Thyroid gland (tissue), 4 donors: ENCODE measurements around the gene NFE2L3. TPM values are rescaled to one million over a fixed set of nuclear protein-coding genes. Genes with fewer than 3 reads are reported as not detected.
A peak's percentile ranks its signal among the peaks of the same experiment; 100 is the strongest.
"Not testable (repeated sequence)": the region's sequence is repeated elsewhere in the genome, so short reads cannot be mapped to it uniquely, and the experiment has no call there.

ENCODE experiments used
- DNase-seq, 2 donors: peaks; one replicate each; pipeline ENCODE4 v3.0.0-alpha.2; 2019
- H3K27ac ChIP-seq, 3 donors: fragments of 200-600 bp; sonication (generic); 1 replicate in 2 of 3; 2 replicates in 1 of 3; pipeline ENCODE4 v1.5.1; 2016 to 2019; ENCODE audit warnings: mild to moderate bottlenecking in 1 of 3, moderate library complexity in 1 of 3
- H3K27me3 ChIP-seq: fragments of 200-600 bp; sonication (generic); one replicate; pipeline ENCODE4 v1.5.1; 2019
- H3K36me3 ChIP-seq, 2 donors: fragments of 200-600 bp; sonication (generic); one replicate each; pipeline ENCODE4 v1.5.1; 2016 to 2019
- H3K4me1 ChIP-seq, 2 donors: fragments of 200-600 bp; sonication (generic); one replicate each; pipeline ENCODE4 v1.5.1; 2017 to 2019
- H3K4me3 ChIP-seq, 3 donors: fragments of 200-600 bp; sonication (generic); replicated peaks in 1 of 3; 1 replicate in 2 of 3; 2 replicates in 1 of 3; pipeline ENCODE4 v1.5.1; 2016; ENCODE audit warnings: mild to moderate bottlenecking in 1 of 3
- H3K9me3 ChIP-seq: fragments of 200-600 bp; sonication (generic); one replicate; pipeline ENCODE4 v1.5.1; 2017
- CTCF ChIP-seq, 6 experiments: fragments of 200-600 bp in 3 of 6; fragments of 450-650 bp in 3 of 6; sonication (generic) in 3 of 6; IDR thresholded peaks; one replicate each; pipeline ENCODE4 v1.5.1; 2016 to 2019; ENCODE audit warnings: antibody characterized with exemption in 6 of 6, mild to moderate bottlenecking in 2 of 6, inconsistent platforms in 1 of 6, moderate library complexity in 1 of 6
- POLR2A ChIP-seq, 2 donors: fragments of 450-650 bp; IDR thresholded peaks; one replicate each; pipeline ENCODE4 v1.6.1; 2017; ENCODE audit warnings: antibody characterized with exemption in 2 of 2, mild to moderate bottlenecking in 2 of 2, moderate library complexity in 1 of 2
- WGBS, 2 donors: methylation state at CpG; one replicate each; pipeline ENCODE4 v1.1.5; 2017; 5-methylcytosine and 5-hydroxymethylcytosine counted together
- intact Hi-C: fragments of 100-400 bp; cut with DNase I; formaldehyde crosslinking; loops from one replicate; pipeline ENCODE4 v1.15.1; 2023
- total RNA-seq, 4 donors: library from RNA; depleted of rRNA; stranded (reverse); fragments of >200 nt; gene quantifications; one replicate each; pipeline ENCODE4 v1.2.3, GENCODE V29; 2016

The NFE2L3 gene
- total RNA-seq, 4 donors from 2014 or later = 0.33 to 1.4 (median 0.98) TPM

- TF ChIP-seq POLR2A (IDR thresholded peaks at IDR 0.05) = no peak
- no peak for TF ChIP-seq CTCF (IDR thresholded peaks at IDR 0.05)
- intact Hi-C loops = no loop called here
- Histone ChIP-seq H3K9me3 (no peaks in the 10 kb centered on the region), H3K4me3 (no peak overlapping the region), H3K27me3 (no peaks in the 10 kb centered on the region), H3K27ac (no peak overlapping the region), H3K4me1 (peaks cover 0 to 7% of the 10 kb centered on the region in 2 donors), H3K36me3 (no peaks in the 10 kb centered on the region)
- DNase-seq = peak; percentile 80 to 81
- WGBS, 2 donors = 70 to 88% methylated on average over 1 of the region's 1 CpG
Observed at GRCh38 chr7:26147030-26147429, 5.0 kb upstream of the NFE2L3 start.

- DNase-seq, H3K9me3 ChIP-seq, intact Hi-C loops, H3K4me3 ChIP-seq, H3K27ac ChIP-seq, H3K4me1 ChIP-seq, H3K27me3 ChIP-seq, H3K36me3 ChIP-seq: not testable (repeated sequence)
- 59 to 86% methylated on average over 6 to 22 of the region's 43 CpGs for WGBS, 2 donors
Observed at GRCh38 chr7:26147646-26148306, 4.2 kb upstream of the NFE2L3 start.

- peaks cover 0 to 10% of the 10 kb centered on the region in 2 donors for H3K4me1 ChIP-seq
- H3K27ac ChIP-seq, H3K27me3 ChIP-seq, H3K36me3 ChIP-seq, intact Hi-C loops, H3K9me3 ChIP-seq, H3K4me3 ChIP-seq, DNase-seq: not testable (repeated sequence)
- 65 to 68% methylated on average over 9 to 14 of the region's 29 CpGs for WGBS, 2 donors
Observed at GRCh38 chr7:26148307-26148700, 3.7 kb upstream of the NFE2L3 start.

- no peak overlapping the region for H3K4me3 ChIP-seq
- intact Hi-C loops = no loop called here
- TF ChIP-seq POLR2A (IDR thresholded peaks at IDR 0.05) (no peak), CTCF (IDR thresholded peaks at IDR 0.05) (no peak)
- no peaks in the 10 kb centered on the region for H3K9me3 ChIP-seq
- no peaks in the 10 kb centered on the region for H3K27me3 ChIP-seq
- H3K36me3 ChIP-seq = no peaks in the 10 kb centered on the region
- peaks cover 0 to 10% of the 10 kb centered on the region in 2 donors for H3K4me1 ChIP-seq
- 96% methylated on average over 1 of the region's 1 CpG for WGBS, 2 donors
- no peak overlapping the region for H3K27ac ChIP-seq
- DNase-seq = no peak
Observed at GRCh38 chr7:26149391-26149977, 2.5 kb upstream of the NFE2L3 start.

GRCh38 chr7:26151096-26151495, 902 bp upstream of the NFE2L3 start:
- intact Hi-C loops = no loop called here
- H3K27me3 ChIP-seq = no peaks in the 10 kb centered on the region
- 80 to 85% methylated on average over 5 of the region's 5 CpGs for WGBS, 2 donors
- no peaks in the 10 kb centered on the region for H3K9me3 ChIP-seq
- H3K4me1 ChIP-seq = peaks cover 0 to 14% of the 10 kb centered on the region in 2 donors
- DNase-seq = no peak
- no peak overlapping the region for H3K27ac ChIP-seq
- TF ChIP-seq CTCF (IDR thresholded peaks at IDR 0.05) (no peak), POLR2A (IDR thresholded peaks at IDR 0.05) (no peak)
- H3K36me3 ChIP-seq = no peaks in the 10 kb centered on the region
- no peak overlapping the region for H3K4me3 ChIP-seq

GRCh38 chr7:26151650-26151952, 397 bp upstream of the NFE2L3 start:
- Histone ChIP-seq H3K4me1 (peaks cover 0 to 18% of the 10 kb centered on the region in 2 donors), H3K36me3 (no peaks in the 10 kb centered on the region), H3K9me3 (no peaks in the 10 kb centered on the region), H3K4me3 (peak overlapping the region in 1 of 3 donors; percentile 40), H3K27me3 (no peaks in the 10 kb centered on the region), H3K27ac (no peak overlapping the region)
- TF ChIP-seq CTCF (IDR thresholded peaks at IDR 0.05) (no peak), POLR2A (IDR thresholded peaks at IDR 0.05) (no peak)
- 67 to 72% methylated on average over 10 of the region's 10 CpGs for WGBS, 2 donors
- intact Hi-C loops = no loop called here
- no peak for DNase-seq

- intact Hi-C loops, DNase-seq, H3K9me3 ChIP-seq, H3K36me3 ChIP-seq, H3K27ac ChIP-seq, H3K27me3 ChIP-seq: not testable (repeated sequence)
- peaks cover 0 to 18% of the 10 kb centered on the region in 2 donors for H3K4me1 ChIP-seq
- H3K4me3 ChIP-seq = peak overlapping the region in 1 of 3 donors; percentile 40
- 8 to 17% methylated on average over 3 to 10 of the region's 54 CpGs for WGBS, 2 donors
Observed at GRCh38 chr7:26152782-26153240, 813 bp downstream of the NFE2L3 start.
